Activated CD8-positive, alpha-beta T cell treated with anti-CD3 and anti-CD28 coated beads for 36 hours (primary cell): ENCODE data around the gene MCHR2. TPM values are rescaled to one million over a fixed set of nuclear protein-coding genes. Genes with fewer than 3 reads are reported as not detected.

ENCODE experiments used
- ATAC-seq: fragments of 200-7000 bp; cut with Tn5 transposase; one replicate; pipeline ENCODE4 v1.10.0; 2021; ENCODE audit warnings: mild to moderate bottlenecking, moderate library complexity
- CTCF ChIA-PET: fragments of 350-600 bp; sonication (Branson Sonifier 250); formaldehyde crosslinking; loops from one replicate; lab custom pipeline; 2021; ENCODE audit warnings: antibody characterized with exemption; lab: Charles Lee
- POLR2A ChIA-PET: fragments of 350-600 bp; sonication (Branson Sonifier 250); formaldehyde crosslinking; loops from one replicate; lab custom pipeline; 2021; ENCODE audit warnings: antibody characterized with exemption; lab: Charles Lee
- DNase-seq: peaks from one replicate; pipeline ENCODE4 v3.0.0-alpha.2; 2020
- H3K27ac Mint-ChIP-seq: one replicate; pipeline ENCODE4 v1.8.0; 2021; ENCODE audit warnings: mild to moderate bottlenecking, mixed read lengths
- H3K27me3 Mint-ChIP-seq: one replicate; pipeline ENCODE4 v1.8.0; 2021; ENCODE audit warnings: mixed read lengths
- H3K36me3 Mint-ChIP-seq: one replicate; pipeline ENCODE4 v1.8.0; 2021; ENCODE audit warnings: low read depth, mixed read lengths
- H3K4me1 Mint-ChIP-seq: one replicate; pipeline ENCODE4 v1.8.0; 2021; ENCODE audit warnings: low read depth, mixed read lengths
- H3K4me3 Mint-ChIP-seq: one replicate; pipeline ENCODE4 v1.8.0; 2021; ENCODE audit warnings: mild to moderate bottlenecking, moderate library complexity, mixed read lengths
- H3K9me3 Mint-ChIP-seq: one replicate; pipeline ENCODE4 v1.8.0; 2021; ENCODE audit warnings: mixed read lengths
- intact Hi-C: fragments of 100-400 bp; cut with micrococcal nuclease; formaldehyde crosslinking; loops from one replicate; pipeline ENCODE4 v1.10.0; 2022
- total RNA-seq, 2 experiments: library from RNA; stranded (reverse); gene quantifications; one replicate each; pipeline ENCODE4 v1.2.3, GENCODE V29; 2021
- TF ChIP-seq, protein P1 (sequence below): fragments of 200-600 bp; IDR thresholded peaks from one replicate; pipeline ENCODE4 v1.8.0; 2022; ENCODE audit warnings: antibody characterized with exemption, mild to moderate bottlenecking

Gene MCHR2
- total RNA-seq, 2 experiments from 2014 or later: not detected

DNA sequence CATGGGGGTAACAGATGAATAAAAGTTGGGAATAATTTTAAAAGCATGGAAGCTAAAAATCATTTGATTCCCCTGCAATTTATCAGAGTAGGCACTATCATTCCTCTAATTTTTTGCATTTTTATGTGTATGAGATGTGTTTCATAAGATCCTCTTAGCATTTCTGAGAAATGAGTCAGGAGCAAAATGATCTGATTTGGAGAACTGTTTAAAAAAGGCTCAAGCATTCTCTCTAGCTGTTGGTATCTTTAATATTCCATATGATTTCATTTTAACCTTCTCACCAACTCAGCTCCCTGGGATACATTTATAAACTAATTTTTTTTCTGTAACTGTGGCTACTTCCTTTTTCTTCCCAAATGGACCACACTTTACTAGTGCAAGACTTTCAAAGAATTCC, 60.9 kb downstream of the MCHR2 start:
- no peaks in the 10 kb centered on the region for H3K27me3 Mint-ChIP-seq
- no peaks in the 10 kb centered on the region for H3K36me3 Mint-ChIP-seq
- H3K9me3 Mint-ChIP-seq: peaks cover 3% of the 10 kb centered on the region
- H3K4me1 Mint-ChIP-seq: no peaks in the 10 kb centered on the region
- H3K27ac Mint-ChIP-seq: no peak overlapping the region
- TF ChIP-seq, protein P1, sequence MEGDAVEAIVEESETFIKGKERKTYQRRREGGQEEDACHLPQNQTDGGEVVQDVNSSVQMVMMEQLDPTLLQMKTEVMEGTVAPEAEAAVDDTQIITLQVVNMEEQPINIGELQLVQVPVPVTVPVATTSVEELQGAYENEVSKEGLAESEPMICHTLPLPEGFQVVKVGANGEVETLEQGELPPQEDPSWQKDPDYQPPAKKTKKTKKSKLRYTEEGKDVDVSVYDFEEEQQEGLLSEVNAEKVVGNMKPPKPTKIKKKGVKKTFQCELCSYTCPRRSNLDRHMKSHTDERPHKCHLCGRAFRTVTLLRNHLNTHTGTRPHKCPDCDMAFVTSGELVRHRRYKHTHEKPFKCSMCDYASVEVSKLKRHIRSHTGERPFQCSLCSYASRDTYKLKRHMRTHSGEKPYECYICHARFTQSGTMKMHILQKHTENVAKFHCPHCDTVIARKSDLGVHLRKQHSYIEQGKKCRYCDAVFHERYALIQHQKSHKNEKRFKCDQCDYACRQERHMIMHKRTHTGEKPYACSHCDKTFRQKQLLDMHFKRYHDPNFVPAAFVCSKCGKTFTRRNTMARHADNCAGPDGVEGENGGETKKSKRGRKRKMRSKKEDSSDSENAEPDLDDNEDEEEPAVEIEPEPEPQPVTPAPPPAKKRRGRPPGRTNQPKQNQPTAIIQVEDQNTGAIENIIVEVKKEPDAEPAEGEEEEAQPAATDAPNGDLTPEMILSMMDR: no peak
- ChIA-PET POLR2A (no interaction called here), CTCF (no interaction called here)
- intact Hi-C loops: no loop called here
- DNase-seq: no peak
- no peak for ATAC-seq
- H3K4me3 Mint-ChIP-seq: no peak overlapping the region

- intact Hi-C loops: no loop called here
- no peak overlapping the region for H3K27ac Mint-ChIP-seq
- H3K36me3 Mint-ChIP-seq: no peaks in the 10 kb centered on the region
- CTCF ChIA-PET: no interaction called here
- ATAC-seq (no peak), DNase-seq (no peak)
- no peaks in the 10 kb centered on the region for H3K9me3 Mint-ChIP-seq
- no peak overlapping the region for H3K4me3 Mint-ChIP-seq
- TF ChIP-seq, protein P1: no peak
- H3K4me1 Mint-ChIP-seq: no peaks in the 10 kb centered on the region
- POLR2A ChIA-PET: no interaction called here
- peaks cover 1% of the 10 kb centered on the region for H3K27me3 Mint-ChIP-seq
Observed at GRCh38 chr6:99912657-99913056, 81.4 kb downstream of the MCHR2 start.

DNA sequence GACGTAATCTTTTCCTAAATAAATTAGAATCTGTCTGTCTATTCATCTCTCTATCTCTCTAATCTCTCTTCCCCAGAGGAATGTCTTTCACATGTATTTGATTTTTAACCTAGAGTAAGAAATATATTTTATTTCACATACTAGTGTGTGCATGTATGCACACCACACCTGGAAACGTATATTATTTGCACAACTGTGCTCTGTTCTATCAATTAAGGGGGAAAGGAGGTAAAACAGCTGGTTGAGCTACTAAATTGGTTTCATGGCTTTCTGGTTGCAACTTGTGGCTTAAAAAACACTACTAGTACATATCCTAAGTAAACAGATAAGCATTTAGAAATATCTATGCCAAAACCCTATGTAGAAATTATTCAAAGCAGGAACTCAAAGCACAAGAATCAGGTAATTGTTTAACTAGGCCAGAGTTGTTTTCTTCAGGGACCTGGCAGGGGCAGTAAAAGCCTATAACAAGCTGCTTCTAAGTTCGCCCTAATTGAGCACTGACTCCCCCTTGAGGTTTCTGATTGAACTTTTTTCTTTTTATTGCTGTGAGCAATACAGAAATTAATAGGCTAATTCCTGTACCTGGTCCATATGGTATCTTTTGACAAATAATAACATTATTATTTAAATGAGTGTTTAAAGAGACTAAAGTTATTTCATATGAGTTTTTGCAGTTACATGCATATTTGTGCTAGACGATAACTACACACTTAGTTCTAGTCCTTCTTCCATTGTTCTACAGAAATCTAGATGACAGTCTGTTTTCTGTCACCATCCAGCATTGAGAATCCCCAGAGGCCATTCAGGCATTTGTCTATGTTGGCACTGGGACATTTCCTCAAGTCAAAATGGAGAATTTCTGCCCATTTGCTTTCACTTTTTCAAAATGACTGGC, 88.6 kb downstream of the MCHR2 start:
- Mint-ChIP-seq H3K27me3 (peaks cover 6% of the 10 kb centered on the region), H3K4me1 (no peaks in the 10 kb centered on the region), H3K27ac (no peak overlapping the region), H3K9me3 (no peaks in the 10 kb centered on the region), H3K4me3 (no peak overlapping the region), H3K36me3 (no peaks in the 10 kb centered on the region)
- intact Hi-C loops: loop anchor here (1.0 kb wide), 1 partner anchor 37 kb away; no protein-coding TSS in a partner anchor
- DNase-seq: peak; percentile 1
- POLR2A ChIA-PET: no interaction called here
- ATAC-seq: peak; percentile 49
- TF ChIP-seq, protein P1: peak; percentile 75
- CTCF ChIA-PET: interaction anchor here (0.6 to 3.8 kb wide), 6 partner anchors 15 to 52 kb away, joined by 3 to 26 read pairs (median 3); no protein-coding TSS in a partner anchor

DNA sequence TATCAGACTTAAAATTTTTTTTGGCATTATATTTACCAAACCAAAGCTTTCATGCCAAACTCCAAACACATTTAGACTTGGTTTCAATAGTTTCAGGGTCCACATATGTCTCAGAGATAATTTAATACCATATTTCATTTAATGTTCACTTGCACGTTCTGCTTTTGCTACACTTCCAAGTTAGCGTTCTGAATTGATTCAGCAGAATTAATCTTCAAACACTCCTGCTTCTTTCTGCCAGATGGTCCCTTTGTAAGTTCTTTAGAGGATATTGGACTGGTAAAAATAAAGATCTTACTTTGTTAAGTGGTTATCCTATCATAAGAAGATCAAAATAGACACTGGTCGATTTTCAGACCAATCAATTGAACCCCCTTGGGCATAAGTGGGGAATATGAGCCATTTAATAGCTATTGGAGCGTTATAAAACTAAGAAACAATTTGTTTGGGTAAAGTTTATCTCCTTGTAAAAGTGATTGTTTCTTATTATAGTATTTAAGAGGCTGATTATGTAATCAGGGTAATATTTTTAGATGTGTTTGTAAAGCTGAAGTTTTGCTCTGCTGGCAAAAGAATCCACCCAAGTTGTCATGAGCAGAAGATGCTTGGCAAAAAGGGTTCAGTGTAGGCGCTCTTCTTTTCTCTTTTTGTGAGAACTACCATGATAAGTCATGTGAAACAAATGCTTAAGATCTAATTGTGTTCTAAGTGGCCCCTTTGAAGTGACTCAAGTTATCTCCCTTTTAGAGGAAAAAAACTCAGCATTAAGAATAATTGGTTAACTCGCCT, 92.2 kb downstream of the MCHR2 start:
- TF ChIP-seq, protein P1: no peak
- ChIA-PET CTCF (interaction anchor here (1.4 kb wide), 1 partner anchor 33 kb away, joined by 5 read pairs; no protein-coding TSS in a partner anchor), POLR2A (no interaction called here)
- H3K4me1 Mint-ChIP-seq: no peaks in the 10 kb centered on the region
- no peak overlapping the region for H3K4me3 Mint-ChIP-seq
- DNase-seq (no peak), ATAC-seq (no peak)
- no peaks in the 10 kb centered on the region for H3K9me3 Mint-ChIP-seq
- no peak overlapping the region for H3K27ac Mint-ChIP-seq
- H3K27me3 Mint-ChIP-seq: peaks cover 2% of the 10 kb centered on the region
- no peaks in the 10 kb centered on the region for H3K36me3 Mint-ChIP-seq
- intact Hi-C loops: no loop called here
